ENCODE results near the gene DCP1A.
"Not testable (repeated sequence)": the region's sequence is repeated elsewhere in the genome, so short reads cannot be mapped to it uniquely, and the experiment has no call there.

DCP1A gene

DNA sequence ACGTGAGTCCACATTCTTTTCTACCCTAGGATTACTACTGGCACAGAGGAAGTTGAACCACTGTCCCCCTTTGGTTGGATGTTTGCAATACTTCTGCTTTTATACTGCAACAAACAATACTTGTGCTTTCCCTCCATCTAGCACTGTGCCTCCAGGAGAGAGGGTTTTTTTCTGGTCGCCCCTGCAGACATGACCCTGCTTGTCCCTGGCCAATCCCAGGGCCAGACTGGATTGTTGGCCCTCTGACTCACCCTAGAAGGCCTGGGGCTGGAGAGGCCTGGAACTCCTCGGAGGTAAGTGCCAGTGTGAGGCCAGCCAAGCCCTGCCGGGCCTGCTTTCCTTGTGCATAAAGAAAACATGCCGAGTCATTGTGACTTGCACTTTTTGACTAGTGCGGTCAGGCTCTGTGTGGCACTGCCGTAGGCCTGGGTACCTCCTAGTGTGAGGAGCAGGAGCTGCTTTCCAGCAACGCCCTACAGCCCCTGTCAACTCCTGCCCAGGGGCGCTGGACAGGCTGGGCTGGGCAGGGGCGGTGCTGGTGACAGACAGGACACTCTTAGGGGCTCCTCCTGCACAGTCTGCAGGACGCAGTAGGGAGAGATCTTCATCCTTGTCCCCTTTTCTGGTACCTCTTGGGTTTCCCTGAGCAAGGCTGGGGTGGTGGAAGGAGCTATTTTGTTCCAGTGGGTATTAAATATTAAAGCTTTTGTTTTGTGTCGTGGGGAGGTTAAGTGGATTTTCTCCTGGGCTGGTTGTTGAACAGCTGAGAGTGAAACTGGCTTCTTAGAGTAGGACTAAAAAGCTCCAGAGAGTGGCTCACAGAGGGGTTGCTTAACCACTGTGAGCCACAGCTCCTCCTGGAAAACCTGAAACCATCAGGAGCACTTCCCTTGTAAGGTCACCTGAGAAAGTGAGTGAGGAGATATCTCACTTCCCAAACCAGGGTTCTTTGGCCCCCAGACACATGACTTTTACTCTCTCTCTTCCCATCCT is 77.2 kb downstream of the DCP1A start:
- Histone ChIP-seq H3K4me3 (replicated peaks; ENCODE audit: insufficient read depth, low read length) (peak overlapping the region; percentile 38), H3K27ac (replicated peaks) (peak overlapping the region; percentile 90), H3K27me3 (ENCODE audit: insufficient read depth, poor library complexity, severe bottlenecking) (no peaks in the 10 kb centered on the region)
- DNase-seq (ENCODE audit: low read depth in 1 of 2, low spot score in 1 of 2): peak; percentile 91 to 97
- TF ChIP-seq SPI1 (IDR thresholded peaks at IDR 0.05; ENCODE audit: borderline replicate concordance, low read depth) (peak; percentile 78; the same call in 1 of the 2 replicates), GABPA (IDR thresholded peaks at IDR 0.05; ENCODE audit: low read depth) (no peak), POLR2AphosphoS5 (IDR thresholded peaks at IDR 0.05; ENCODE audit: low read depth) (peak; percentile 54)
- TF ChIP-seq, protein P1, sequence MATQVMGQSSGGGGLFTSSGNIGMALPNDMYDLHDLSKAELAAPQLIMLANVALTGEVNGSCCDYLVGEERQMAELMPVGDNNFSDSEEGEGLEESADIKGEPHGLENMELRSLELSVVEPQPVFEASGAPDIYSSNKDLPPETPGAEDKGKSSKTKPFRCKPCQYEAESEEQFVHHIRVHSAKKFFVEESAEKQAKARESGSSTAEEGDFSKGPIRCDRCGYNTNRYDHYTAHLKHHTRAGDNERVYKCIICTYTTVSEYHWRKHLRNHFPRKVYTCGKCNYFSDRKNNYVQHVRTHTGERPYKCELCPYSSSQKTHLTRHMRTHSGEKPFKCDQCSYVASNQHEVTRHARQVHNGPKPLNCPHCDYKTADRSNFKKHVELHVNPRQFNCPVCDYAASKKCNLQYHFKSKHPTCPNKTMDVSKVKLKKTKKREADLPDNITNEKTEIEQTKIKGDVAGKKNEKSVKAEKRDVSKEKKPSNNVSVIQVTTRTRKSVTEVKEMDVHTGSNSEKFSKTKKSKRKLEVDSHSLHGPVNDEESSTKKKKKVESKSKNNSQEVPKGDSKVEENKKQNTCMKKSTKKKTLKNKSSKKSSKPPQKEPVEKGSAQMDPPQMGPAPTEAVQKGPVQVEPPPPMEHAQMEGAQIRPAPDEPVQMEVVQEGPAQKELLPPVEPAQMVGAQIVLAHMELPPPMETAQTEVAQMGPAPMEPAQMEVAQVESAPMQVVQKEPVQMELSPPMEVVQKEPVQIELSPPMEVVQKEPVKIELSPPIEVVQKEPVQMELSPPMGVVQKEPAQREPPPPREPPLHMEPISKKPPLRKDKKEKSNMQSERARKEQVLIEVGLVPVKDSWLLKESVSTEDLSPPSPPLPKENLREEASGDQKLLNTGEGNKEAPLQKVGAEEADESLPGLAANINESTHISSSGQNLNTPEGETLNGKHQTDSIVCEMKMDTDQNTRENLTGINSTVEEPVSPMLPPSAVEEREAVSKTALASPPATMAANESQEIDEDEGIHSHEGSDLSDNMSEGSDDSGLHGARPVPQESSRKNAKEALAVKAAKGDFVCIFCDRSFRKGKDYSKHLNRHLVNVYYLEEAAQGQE (IDR thresholded peaks at IDR 0.05; ENCODE audit: insufficient replicate concordance, low read depth): no peak

DNA sequence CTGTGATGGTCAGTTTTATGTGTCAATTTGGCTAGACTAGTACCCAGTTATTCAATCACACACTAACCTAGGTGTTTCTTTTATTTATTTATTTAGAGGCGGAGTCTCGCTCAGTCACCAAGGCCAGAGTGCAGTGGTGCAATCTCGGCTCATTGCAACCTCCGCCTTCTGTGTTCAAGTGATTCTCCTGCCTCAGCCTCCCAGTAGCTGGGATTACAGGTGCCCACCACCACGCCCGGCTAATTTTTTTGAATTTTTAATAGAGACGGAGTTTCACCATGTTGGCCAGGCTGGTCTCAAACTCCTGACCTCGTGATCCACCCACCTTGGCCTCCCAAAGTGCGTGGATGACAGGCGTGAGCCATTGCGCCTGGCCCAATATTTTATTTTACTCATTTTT is 78.2 kb downstream of the DCP1A start:
- peak overlapping the region; percentile 90 for H3K27ac ChIP-seq (replicated peaks)
- not testable (repeated sequence) for H3K4me3 ChIP-seq (replicated peaks; ENCODE audit: insufficient read depth, low read length); DNase-seq (ENCODE audit: low read depth in 1 of 2, low spot score in 1 of 2); H3K27me3 ChIP-seq (ENCODE audit: insufficient read depth, poor library complexity, severe bottlenecking)

DNA sequence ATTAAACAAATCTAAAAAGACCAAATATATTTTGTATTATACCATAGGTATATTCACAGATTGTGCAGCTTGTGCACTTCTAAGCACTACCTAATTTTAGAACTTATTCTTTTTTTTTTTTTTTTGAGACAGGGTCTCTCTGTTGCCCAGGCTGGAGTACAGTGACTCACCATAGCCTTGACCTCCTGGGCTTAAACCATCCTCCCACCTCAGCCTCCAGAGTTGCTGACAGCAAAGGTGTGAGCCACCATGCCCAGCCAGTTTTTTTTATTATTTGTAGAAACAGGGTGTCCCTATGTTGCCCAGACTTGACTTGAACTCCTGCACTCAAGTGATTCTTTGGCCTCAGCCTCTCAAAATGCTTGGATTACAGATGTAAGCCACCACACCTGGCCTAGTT is 79.6 kb downstream of the DCP1A start:
- H3K27ac ChIP-seq (replicated peaks): peak overlapping the region; percentile 90
- DNase-seq (ENCODE audit: low read depth in 1 of 2, low spot score in 1 of 2): no peak
- TF ChIP-seq GABPA (IDR thresholded peaks at IDR 0.05; ENCODE audit: low read depth) (no peak), POLR2AphosphoS5 (IDR thresholded peaks at IDR 0.05; ENCODE audit: low read depth) (no peak), SPI1 (IDR thresholded peaks at IDR 0.05; ENCODE audit: borderline replicate concordance, low read depth) (no peak)
- TF ChIP-seq, protein P1 (IDR thresholded peaks at IDR 0.05; ENCODE audit: insufficient replicate concordance, low read depth): no peak
- H3K27me3 ChIP-seq (ENCODE audit: insufficient read depth, poor library complexity, severe bottlenecking): no peaks in the 10 kb centered on the region
- H3K4me3 ChIP-seq (replicated peaks; ENCODE audit: insufficient read depth, low read length): no peak overlapping the region

DNA sequence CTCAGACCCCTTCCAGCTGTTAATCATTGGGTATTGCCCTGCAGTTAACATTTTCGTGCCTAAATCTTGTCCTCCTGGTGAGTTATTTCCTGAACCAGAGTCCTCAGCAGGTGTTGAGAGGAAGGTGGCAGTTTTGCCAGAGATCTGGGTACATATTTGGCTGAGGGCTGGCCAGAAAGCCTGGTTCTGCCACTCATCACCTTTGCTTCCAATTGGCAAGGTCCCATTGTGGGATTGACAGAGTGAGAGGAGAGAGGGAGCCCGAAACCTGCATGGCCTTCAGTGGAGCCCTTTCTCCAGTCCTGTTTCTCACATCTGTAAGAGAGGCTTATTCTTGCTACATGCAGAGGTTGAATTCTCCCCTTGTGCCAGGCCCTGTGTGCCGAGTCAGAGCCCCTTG is 82.6 kb downstream of the DCP1A start:
- no peak for DNase-seq (ENCODE audit: low read depth in 1 of 2, low spot score in 1 of 2)

More for the DNA sequence above, 82.6 kb downstream of the DCP1A start:
- TF ChIP-seq, protein P1 (IDR thresholded peaks at IDR 0.05; ENCODE audit: insufficient replicate concordance, low read depth): no peak
- TF ChIP-seq GABPA (IDR thresholded peaks at IDR 0.05; ENCODE audit: low read depth) (no peak), SPI1 (IDR thresholded peaks at IDR 0.05; ENCODE audit: borderline replicate concordance, low read depth) (no peak), POLR2AphosphoS5 (IDR thresholded peaks at IDR 0.05; ENCODE audit: low read depth) (no peak)
- TF ChIP-seq, protein P2, sequence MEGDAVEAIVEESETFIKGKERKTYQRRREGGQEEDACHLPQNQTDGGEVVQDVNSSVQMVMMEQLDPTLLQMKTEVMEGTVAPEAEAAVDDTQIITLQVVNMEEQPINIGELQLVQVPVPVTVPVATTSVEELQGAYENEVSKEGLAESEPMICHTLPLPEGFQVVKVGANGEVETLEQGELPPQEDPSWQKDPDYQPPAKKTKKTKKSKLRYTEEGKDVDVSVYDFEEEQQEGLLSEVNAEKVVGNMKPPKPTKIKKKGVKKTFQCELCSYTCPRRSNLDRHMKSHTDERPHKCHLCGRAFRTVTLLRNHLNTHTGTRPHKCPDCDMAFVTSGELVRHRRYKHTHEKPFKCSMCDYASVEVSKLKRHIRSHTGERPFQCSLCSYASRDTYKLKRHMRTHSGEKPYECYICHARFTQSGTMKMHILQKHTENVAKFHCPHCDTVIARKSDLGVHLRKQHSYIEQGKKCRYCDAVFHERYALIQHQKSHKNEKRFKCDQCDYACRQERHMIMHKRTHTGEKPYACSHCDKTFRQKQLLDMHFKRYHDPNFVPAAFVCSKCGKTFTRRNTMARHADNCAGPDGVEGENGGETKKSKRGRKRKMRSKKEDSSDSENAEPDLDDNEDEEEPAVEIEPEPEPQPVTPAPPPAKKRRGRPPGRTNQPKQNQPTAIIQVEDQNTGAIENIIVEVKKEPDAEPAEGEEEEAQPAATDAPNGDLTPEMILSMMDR (IDR thresholded peaks at IDR 0.05; ENCODE audit: insufficient read depth, low read length): no peak
- Histone ChIP-seq H3K27ac (replicated peaks) (no peak overlapping the region), H3K27me3 (ENCODE audit: insufficient read depth, poor library complexity, severe bottlenecking) (no peaks in the 10 kb centered on the region), H3K4me3 (replicated peaks; ENCODE audit: insufficient read depth, low read length) (no peak overlapping the region)
